BLaER1 treated with 17β-estradiol and CSF1 and Interleukin-3, amounts not matched to agents 10 nM and 100 nM (cell line): ENCODE data around the gene THSD7B.
A peak's percentile ranks its signal among the peaks of the same experiment; 100 is the strongest.

Experiments used
- H3K27ac ChIP-seq, 11 experiments: shearing (Covaris generic); formaldehyde crosslinking; 2 replicates each; pipeline ENCODE4 v1.8.1; 2022
- H3K27me3 ChIP-seq, 11 experiments: shearing (Covaris generic); formaldehyde crosslinking; 2 replicates each; pipeline ENCODE4 v1.8.1; 2022
- H3K36me3 ChIP-seq, 11 experiments: shearing (Covaris generic); formaldehyde crosslinking; 2 replicates each; pipeline ENCODE4 v1.8.1; 2022
- H3K4me1 ChIP-seq, 10 experiments: shearing (Covaris generic); formaldehyde crosslinking; 2 replicates each; pipeline ENCODE4 v1.8.1; 2022
- H3K4me2 ChIP-seq, 11 experiments: shearing (Covaris generic); formaldehyde crosslinking; 2 replicates each; pipeline ENCODE4 v1.8.1; 2022
- H3K4me3 ChIP-seq, 10 experiments: shearing (Covaris generic); formaldehyde crosslinking; 2 replicates each; pipeline ENCODE4 v1.8.1; 2022
- H3K9ac ChIP-seq, 11 experiments: shearing (Covaris generic); formaldehyde crosslinking; 2 replicates each; pipeline ENCODE4 v1.8.1; 2022
- H3K9me3 ChIP-seq, 11 experiments: shearing (Covaris generic); formaldehyde crosslinking; replicated peaks in 1 of 11; 2 replicates each; pipeline ENCODE4 v1.8.1; 2022
- H4K20me1 ChIP-seq, 11 experiments: shearing (Covaris generic); formaldehyde crosslinking; 2 replicates each; pipeline ENCODE4 v1.8.1; 2022
- Cebpa-rat ChIP-seq, 11 experiments: shearing (Covaris generic); IDR thresholded peaks; 2 replicates each; pipeline ENCODE4 v1.8.1; 2022

Gene THSD7B

GRCh38 chr2:137202318-137202717 is 437.0 kb downstream of the THSD7B start:
- TF ChIP-seq Cebpa-rat (IDR thresholded peaks at IDR 0.05), result no peak
- Histone ChIP-seq H3K4me1 (no peaks in the 10 kb centered on the region), H4K20me1 (no peaks in the 10 kb centered on the region), H3K27me3 (no peaks in the 10 kb centered on the region), H3K9me3 (no peaks in the 10 kb centered on the region), H3K4me3 (no peak overlapping the region), H3K27ac (no peak overlapping the region), H3K36me3 (no peaks in the 10 kb centered on the region), H3K4me2 (no peak overlapping the region), H3K9ac (no peak overlapping the region)

GRCh38 chr2:137205324-137205723 is 440.0 kb downstream of the THSD7B start:
- H3K4me2 ChIP-seq, result no peak overlapping the region

GRCh38 chr2:137206069-137206468 is 440.7 kb downstream of the THSD7B start:
- H3K4me2 ChIP-seq, result no peak overlapping the region
- no peaks in the 10 kb centered on the region for H3K36me3 ChIP-seq
- H3K4me3 ChIP-seq, result no peak overlapping the region
- no peak overlapping the region for H3K9ac ChIP-seq
- H3K9me3 ChIP-seq, result no peaks in the 10 kb centered on the region
- no peak overlapping the region for H3K27ac ChIP-seq
- no peaks in the 10 kb centered on the region for H4K20me1 ChIP-seq
- H3K4me1 ChIP-seq, result peaks cover 0 to 17% (median 0%) of the 10 kb centered on the region in 10 experiments; a peak in 3 of 20 replicates
- H3K27me3 ChIP-seq, result no peaks in the 10 kb centered on the region
- no peak for TF ChIP-seq Cebpa-rat (IDR thresholded peaks at IDR 0.05)

More at GRCh38 chr2:137205324-137205723, 440.0 kb downstream of the THSD7B start:
- Histone ChIP-seq H3K9me3 (no peaks in the 10 kb centered on the region), H3K27me3 (no peaks in the 10 kb centered on the region), H4K20me1 (no peaks in the 10 kb centered on the region), H3K27ac (no peak overlapping the region), H3K4me3 (no peak overlapping the region), H3K36me3 (no peaks in the 10 kb centered on the region), H3K4me1 (peaks cover 0 to 17% (median 0%) of the 10 kb centered on the region in 10 experiments; a peak in 3 of 20 replicates), H3K9ac (no peak overlapping the region)
- TF ChIP-seq Cebpa-rat (IDR thresholded peaks at IDR 0.05), result no peak

- Histone ChIP-seq H3K4me3 (no peak overlapping the region), H4K20me1 (no peaks in the 10 kb centered on the region), H3K27me3 (no peaks in the 10 kb centered on the region), H3K9me3 (no peaks in the 10 kb centered on the region), H3K9ac (no peak overlapping the region), H3K4me1 (peaks cover 0 to 17% (median 0%) of the 10 kb centered on the region in 10 experiments; a peak in 3 of 20 replicates), H3K27ac (no peak overlapping the region), H3K36me3 (no peaks in the 10 kb centered on the region), H3K4me2 (no peak overlapping the region)
- TF ChIP-seq Cebpa-rat (IDR thresholded peaks at IDR 0.05), result no peak
These were observed 441.7 kb downstream of the THSD7B start for GRCh38 chr2:137207030-137207429.

GRCh38 chr2:137208431-137208891 is 443.1 kb downstream of the THSD7B start:
- TF ChIP-seq Cebpa-rat (IDR thresholded peaks at IDR 0.05), result no peak
- H3K9ac ChIP-seq, result no peak overlapping the region
- H3K9me3 ChIP-seq, result no peaks in the 10 kb centered on the region
- H3K4me3 ChIP-seq, result no peak overlapping the region
- H4K20me1 ChIP-seq, result no peaks in the 10 kb centered on the region
- H3K27me3 ChIP-seq, result no peaks in the 10 kb centered on the region
- peak overlapping the region in 2 of 11 experiments; percentile 37 to 58; a peak in 3 of 22 replicates for H3K27ac ChIP-seq
- no peaks in the 10 kb centered on the region for H3K36me3 ChIP-seq
- H3K4me2 ChIP-seq, result peak overlapping the region in 2 of 11 experiments; percentile 43 to 53; a peak in 4 of 22 replicates
- peaks cover 0 to 17% (median 0%) of the 10 kb centered on the region in 10 experiments; a peak in 3 of 20 replicates for H3K4me1 ChIP-seq

GRCh38 chr2:137210039-137210438 is 444.7 kb downstream of the THSD7B start:
- no peaks in the 10 kb centered on the region for H3K9me3 ChIP-seq
- no peak overlapping the region for H3K4me3 ChIP-seq
- H3K9ac ChIP-seq, result no peak overlapping the region
- no peak overlapping the region for H3K4me2 ChIP-seq
- no peaks in the 10 kb centered on the region for H3K27me3 ChIP-seq
- H3K4me1 ChIP-seq, result peaks cover 0 to 17% (median 0%) of the 10 kb centered on the region in 10 experiments; a peak in 3 of 20 replicates
- no peak for TF ChIP-seq Cebpa-rat (IDR thresholded peaks at IDR 0.05)
- no peaks in the 10 kb centered on the region for H3K36me3 ChIP-seq
- H4K20me1 ChIP-seq, result no peaks in the 10 kb centered on the region
- no peak overlapping the region for H3K27ac ChIP-seq

GRCh38 chr2:137211761-137212160 is 446.4 kb downstream of the THSD7B start:
- H3K27me3 ChIP-seq, result no peaks in the 10 kb centered on the region

GRCh38 chr2:137220438-137220993 is 455.2 kb downstream of the THSD7B start:
- Histone ChIP-seq H3K4me1 (peaks cover 0 to 13% (median 2%) of the 10 kb centered on the region in 10 experiments; a peak in 7 of 20 replicates), H3K27ac (no peak overlapping the region), H3K9me3 (no peaks in the 10 kb centered on the region), H3K9ac (no peak overlapping the region), H3K36me3 (no peaks in the 10 kb centered on the region), H4K20me1 (no peaks in the 10 kb centered on the region), H3K4me3 (no peak overlapping the region), H3K4me2 (no peak overlapping the region), H3K27me3 (no peaks in the 10 kb centered on the region)
- TF ChIP-seq Cebpa-rat (IDR thresholded peaks at IDR 0.05), result no peak

More at GRCh38 chr2:137211761-137212160, 446.4 kb downstream of the THSD7B start:
- Histone ChIP-seq H3K4me1 (peaks cover 0 to 17% (median 0%) of the 10 kb centered on the region in 10 experiments; a peak in 3 of 20 replicates), H4K20me1 (no peaks in the 10 kb centered on the region), H3K4me2 (no peak overlapping the region), H3K36me3 (no peaks in the 10 kb centered on the region), H3K27ac (no peak overlapping the region), H3K9me3 (no peaks in the 10 kb centered on the region), H3K4me3 (no peak overlapping the region), H3K9ac (no peak overlapping the region)
- no peak for TF ChIP-seq Cebpa-rat (IDR thresholded peaks at IDR 0.05)

GRCh38 chr2:137221797-137222492 is 456.6 kb downstream of the THSD7B start:
- peaks cover 0 to 13% (median 2%) of the 10 kb centered on the region in 10 experiments; a peak in 8 of 20 replicates for H3K4me1 ChIP-seq
- no peak for TF ChIP-seq Cebpa-rat (IDR thresholded peaks at IDR 0.05)
- no peaks in the 10 kb centered on the region for H3K27me3 ChIP-seq
- no peak overlapping the region for H3K27ac ChIP-seq
- H3K4me2 ChIP-seq, result 0 out of 22 replicates have a peak overlapping the region, but pooled peaks of 1 of the 11 experiments have one; percentile 0
- H3K9ac ChIP-seq, result no peak overlapping the region
- H3K36me3 ChIP-seq, result no peaks in the 10 kb centered on the region
- H3K4me3 ChIP-seq, result no peak overlapping the region
- H3K9me3 ChIP-seq, result no peaks in the 10 kb centered on the region
- H4K20me1 ChIP-seq, result no peaks in the 10 kb centered on the region
